ENCODE results near the gene CALCOCO2.
"Not testable (repeated sequence)": the region's sequence is repeated elsewhere in the genome, so short reads cannot be mapped to it uniquely, and the experiment has no call there.

The CALCOCO2 gene

GRCh38 chr17:48825446-48826381 is 5.1 kb upstream of the CALCOCO2 start:
- DNase-seq (ENCODE audit: low read depth in 3 of 3), result no peak

GRCh38 chr17:48831549-48831883 is 681 bp downstream of the CALCOCO2 start:
- no peak for DNase-seq (ENCODE audit: low read depth in 3 of 3)

- no peak for DNase-seq (ENCODE audit: low read depth in 3 of 3)
Observed at GRCh38 chr17:48834973-48835372, 4.1 kb downstream of the CALCOCO2 start.

GRCh38 chr17:48835971-48836370 is 5.1 kb downstream of the CALCOCO2 start:
- no peak for DNase-seq (ENCODE audit: low read depth in 3 of 3)

GRCh38 chr17:48837458-48837857 is 6.6 kb downstream of the CALCOCO2 start:
- DNase-seq (ENCODE audit: low read depth in 3 of 3), result peak in 1 of 3 experiments; percentile 15

- DNase-seq (ENCODE audit: low read depth in 3 of 3), result no peak
Observed at GRCh38 chr17:48840441-48840840, 9.6 kb downstream of the CALCOCO2 start.

- no peak for DNase-seq (ENCODE audit: low read depth in 3 of 3)
Observed at GRCh38 chr17:48841395-48841831, 10.6 kb downstream of the CALCOCO2 start.

- no peak for DNase-seq (ENCODE audit: low read depth in 3 of 3)
Observed at GRCh38 chr17:48842746-48843145, 11.9 kb downstream of the CALCOCO2 start.

- DNase-seq (ENCODE audit: low read depth in 3 of 3), result no peak
Observed at GRCh38 chr17:48843187-48843900, 12.5 kb downstream of the CALCOCO2 start.

- DNase-seq (ENCODE audit: low read depth in 3 of 3), result no peak
Observed at GRCh38 chr17:48850792-48851323, 20.0 kb downstream of the CALCOCO2 start.

GRCh38 chr17:48854774-48855476 is 24.1 kb downstream of the CALCOCO2 start:
- no peak for DNase-seq (ENCODE audit: low read depth in 3 of 3)

- no peak for DNase-seq (ENCODE audit: low read depth in 3 of 3)
Observed at GRCh38 chr17:48856122-48856821, 25.4 kb downstream of the CALCOCO2 start.

GRCh38 chr17:48860034-48860433 is 29.2 kb downstream of the CALCOCO2 start:
- no peak for DNase-seq (ENCODE audit: low read depth in 3 of 3)

GRCh38 chr17:48860456-48860855 is 29.6 kb downstream of the CALCOCO2 start:
- no peak for DNase-seq (ENCODE audit: low read depth in 3 of 3)

GRCh38 chr17:48868916-48869500 is 38.2 kb downstream of the CALCOCO2 start:
- DNase-seq (ENCODE audit: low read depth in 3 of 3), result no peak

GRCh38 chr17:48869821-48870318 is 39.0 kb downstream of the CALCOCO2 start:
- no peak for DNase-seq (ENCODE audit: low read depth in 3 of 3)

- no peak for DNase-seq (ENCODE audit: low read depth in 3 of 3)
Observed at GRCh38 chr17:48871035-48871550, 40.3 kb downstream of the CALCOCO2 start.

GRCh38 chr17:48871551-48872351 is 40.9 kb downstream of the CALCOCO2 start:
- DNase-seq (ENCODE audit: low read depth in 3 of 3), result no peak

GRCh38 chr17:48872409-48872808 is 41.6 kb downstream of the CALCOCO2 start:
- DNase-seq (ENCODE audit: low read depth in 3 of 3), result not testable (repeated sequence)

GRCh38 chr17:48873209-48873608 is 42.4 kb downstream of the CALCOCO2 start:
- no peak for DNase-seq (ENCODE audit: low read depth in 3 of 3)

All from stimulated activated CD4-positive, alpha-beta T cell treated with anti-CD3 and anti-CD28 coated beads, TNF-alpha, amount 100 ng/mL, for 24 hours (primary cell).